MM.1S (cell line): ENCODE results near the gene DOLPP1.

ENCODE experiments used
- DNase-seq: peaks from one replicate; pipeline ENCODE4 v3.0.0-alpha.2; 2015
- H2AFZ ChIP-seq: fragments of 300-600 bp; sonication (generic); 2 replicates; pipeline ENCODE4 v1.6.0; 2016; ENCODE audit warnings: antibody characterized with exemption, low read length
- H3F3A ChIP-seq: fragments of 300-600 bp; sonication (generic); 2 replicates; pipeline ENCODE4 v1.6.1; 2016; ENCODE audit warnings: mild to moderate bottlenecking, antibody characterized with exemption, low read length, moderate library complexity, mixed read lengths; ENCODE audit not compliant: insufficient read depth
- H3K27ac ChIP-seq: fragments of 300-600 bp; sonication (generic); 2 replicates; pipeline ENCODE4 v1.5.1; 2016; ENCODE audit warnings: mild to moderate bottlenecking, low read length
- H3K27me3 ChIP-seq: fragments of 300-600 bp; sonication (generic); replicated peaks from 2 replicates; pipeline ENCODE4 v1.6.0; 2016; ENCODE audit warnings: low read length; ENCODE audit not compliant: insufficient read depth
- H3K36me3 ChIP-seq: fragments of 300-600 bp; sonication (generic); replicated peaks from 2 replicates; pipeline ENCODE4 v1.6.1; 2016; ENCODE audit warnings: mild to moderate bottlenecking, low read length, mixed read lengths; ENCODE audit not compliant: insufficient read depth
- H3K4me1 ChIP-seq: fragments of 300-600 bp; sonication (generic); 2 replicates; pipeline ENCODE4 v1.6.1; 2016; ENCODE audit warnings: low read length, mixed read lengths
- H3K4me2 ChIP-seq: fragments of 300-600 bp; sonication (generic); 2 replicates; pipeline ENCODE4 v1.6.0; 2016; ENCODE audit warnings: low read depth, low read length
- H3K4me3 ChIP-seq: fragments of 300-600 bp; sonication (generic); 2 replicates; pipeline ENCODE4 v1.5.1; 2016; ENCODE audit warnings: low read length, mixed read lengths
- H3K79me2 ChIP-seq: fragments of 300-600 bp; sonication (generic); 2 replicates; pipeline ENCODE4 v1.6.1; 2016; ENCODE audit warnings: mixed run types, low read length, mixed read lengths
- H3K9ac ChIP-seq: fragments of 300-600 bp; sonication (generic); 2 replicates; pipeline ENCODE4 v1.6.1; 2016; ENCODE audit warnings: low read length, mixed read lengths
- H3K9me2 ChIP-seq: fragments of 300-600 bp; sonication (generic); replicated peaks from 2 replicates; pipeline ENCODE4 v1.6.1; 2016; ENCODE audit warnings: mild to moderate bottlenecking, low read length, mixed read lengths; ENCODE audit not compliant: insufficient read depth
- H3K9me3 ChIP-seq: fragments of 300-600 bp; sonication (generic); replicated peaks from 2 replicates; pipeline ENCODE4 v1.6.1; 2016; ENCODE audit warnings: mild to moderate bottlenecking, low read length, mixed read lengths; ENCODE audit not compliant: insufficient read depth
- H4K20me1 ChIP-seq: fragments of 300-600 bp; sonication (generic); 2 replicates; pipeline ENCODE4 v1.6.1; 2016; ENCODE audit warnings: mild to moderate bottlenecking, low read length, moderate library complexity, mixed read lengths; ENCODE audit not compliant: insufficient read depth
- EZH2 ChIP-seq: fragments of 300-600 bp; sonication (generic); optimal IDR thresholded peaks from 2 replicates; pipeline ENCODE3; 2017; ENCODE audit warnings: low read depth, mild to moderate bottlenecking, antibody characterized with exemption, low read length, mixed read lengths
- EZH2phosphoT487 ChIP-seq: fragments of 300-600 bp; sonication (generic); IDR thresholded peaks from 2 replicates; pipeline ENCODE4 v1.6.1; 2018; ENCODE audit warnings: antibody characterized with exemption, low read length
- TF ChIP-seq, protein P1 (sequence below): fragments of 300-600 bp; sonication (generic); IDR thresholded peaks from 2 replicates; pipeline ENCODE4 v1.5.1; 2016; ENCODE audit warnings: antibody characterized with exemption, low read length, mixed read lengths

Gene DOLPP1

DNA sequence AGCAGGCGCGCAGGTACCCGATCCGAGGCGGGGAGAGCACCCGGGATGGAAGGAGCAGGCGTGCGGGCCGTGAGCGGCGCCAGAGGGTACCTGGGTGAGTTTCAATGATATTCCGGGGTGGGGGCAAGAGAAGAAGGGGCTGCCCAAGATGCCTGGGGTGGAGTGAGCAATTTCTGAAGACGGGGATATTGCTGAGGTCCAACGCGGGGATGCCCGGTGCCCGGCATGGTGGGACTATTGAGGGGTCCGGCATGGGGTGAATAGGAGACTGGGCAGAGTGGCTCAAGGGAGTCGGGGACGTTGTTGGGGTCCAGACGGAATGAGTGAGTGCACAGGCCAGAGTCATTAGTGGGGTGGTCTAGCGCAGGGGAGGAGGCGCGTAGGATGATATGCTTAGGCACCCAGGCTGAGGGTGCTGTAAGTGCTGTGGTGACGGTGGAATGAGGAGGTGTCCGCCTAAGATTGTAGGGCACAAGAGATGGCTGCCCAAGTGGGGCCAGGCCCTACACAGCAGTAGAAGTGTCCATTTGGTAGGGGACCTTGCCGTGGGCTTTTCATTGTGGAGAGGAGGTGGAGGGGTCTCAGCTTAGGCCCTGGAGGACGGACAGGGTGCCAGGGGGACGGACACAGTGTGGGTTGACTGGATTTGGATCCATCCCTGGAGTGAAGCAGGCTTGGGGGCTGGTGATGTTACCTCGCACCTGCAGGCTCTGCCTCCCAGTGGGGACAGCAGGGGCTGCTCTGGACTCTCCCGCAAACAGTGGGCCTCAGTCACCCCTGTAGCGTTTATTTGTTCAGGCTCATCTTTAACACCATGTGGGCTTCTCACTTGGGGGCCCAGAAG lies 43.8 kb upstream of the DOLPP1 start:
- DNase-seq, result no peak
- no peaks in the 10 kb centered on the region for H3K9me2 ChIP-seq
- H3K36me3 ChIP-seq, result 0 out of 2 replicates have a peak, but pooled peaks cover 1% of the 10 kb centered on the region
- H3K4me3 ChIP-seq, result peak overlapping the region; percentile 98
- peak overlapping the region; percentile 92 for H3K4me2 ChIP-seq
- H3K79me2 ChIP-seq, result peaks cover 34% of the 10 kb centered on the region
- peak overlapping the region; percentile 81 for H3K9ac ChIP-seq
- no peaks in the 10 kb centered on the region for H3K9me3 ChIP-seq
- no peak overlapping the region; the same call in 1 of the 2 replicates for H3K27ac ChIP-seq
- H3K4me1 ChIP-seq, result peaks cover 14% of the 10 kb centered on the region
- no peaks in the 10 kb centered on the region for H3K27me3 ChIP-seq
- no peaks in the 10 kb centered on the region for H4K20me1 ChIP-seq
- H2AFZ ChIP-seq, result peak overlapping the region; percentile 97
- TF ChIP-seq, protein P1, sequence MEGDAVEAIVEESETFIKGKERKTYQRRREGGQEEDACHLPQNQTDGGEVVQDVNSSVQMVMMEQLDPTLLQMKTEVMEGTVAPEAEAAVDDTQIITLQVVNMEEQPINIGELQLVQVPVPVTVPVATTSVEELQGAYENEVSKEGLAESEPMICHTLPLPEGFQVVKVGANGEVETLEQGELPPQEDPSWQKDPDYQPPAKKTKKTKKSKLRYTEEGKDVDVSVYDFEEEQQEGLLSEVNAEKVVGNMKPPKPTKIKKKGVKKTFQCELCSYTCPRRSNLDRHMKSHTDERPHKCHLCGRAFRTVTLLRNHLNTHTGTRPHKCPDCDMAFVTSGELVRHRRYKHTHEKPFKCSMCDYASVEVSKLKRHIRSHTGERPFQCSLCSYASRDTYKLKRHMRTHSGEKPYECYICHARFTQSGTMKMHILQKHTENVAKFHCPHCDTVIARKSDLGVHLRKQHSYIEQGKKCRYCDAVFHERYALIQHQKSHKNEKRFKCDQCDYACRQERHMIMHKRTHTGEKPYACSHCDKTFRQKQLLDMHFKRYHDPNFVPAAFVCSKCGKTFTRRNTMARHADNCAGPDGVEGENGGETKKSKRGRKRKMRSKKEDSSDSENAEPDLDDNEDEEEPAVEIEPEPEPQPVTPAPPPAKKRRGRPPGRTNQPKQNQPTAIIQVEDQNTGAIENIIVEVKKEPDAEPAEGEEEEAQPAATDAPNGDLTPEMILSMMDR, result no peak
- TF ChIP-seq EZH2phosphoT487, result no peak
- TF ChIP-seq EZH2, result no peak
- peaks cover 5% of the 10 kb centered on the region; the same call in 1 of the 2 replicates for H3F3A ChIP-seq

DNA sequence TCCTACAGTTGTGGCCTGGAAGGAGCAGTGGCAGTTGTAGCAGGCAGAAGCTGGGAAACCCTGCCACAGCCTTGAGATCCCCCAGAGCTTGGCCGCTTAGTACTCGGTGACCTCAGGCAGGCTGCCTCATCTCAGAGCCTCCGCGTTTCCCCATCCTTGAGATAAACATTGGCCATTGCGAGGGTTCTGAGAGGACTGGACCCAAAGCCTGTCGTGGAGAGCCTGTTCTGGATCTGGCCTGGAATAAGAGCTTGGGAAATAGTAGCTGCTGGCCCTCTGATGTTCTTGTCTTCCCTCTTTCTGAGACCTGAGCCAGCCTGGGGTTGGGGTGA lies 43.2 kb upstream of the DOLPP1 start:
- Histone ChIP-seq H3F3A (peaks cover 5% of the 10 kb centered on the region; the same call in 1 of the 2 replicates), H4K20me1 (no peaks in the 10 kb centered on the region), H3K4me3 (peak overlapping the region; percentile 98), H3K27me3 (no peaks in the 10 kb centered on the region), H3K79me2 (peaks cover 34% of the 10 kb centered on the region), H3K27ac (no peak overlapping the region), H3K36me3 (0 out of 2 replicates have a peak, but pooled peaks cover 4% of the 10 kb centered on the region), H3K9ac (peak overlapping the region; percentile 81; the same call in 1 of the 2 replicates), H2AFZ (no peak overlapping the region), H3K9me3 (no peaks in the 10 kb centered on the region), H3K4me1 (peaks cover 14% of the 10 kb centered on the region), H3K4me2 (peak overlapping the region; percentile 92), H3K9me2 (no peaks in the 10 kb centered on the region)
- TF ChIP-seq, protein P1, result no peak
- no peak for TF ChIP-seq EZH2phosphoT487
- no peak for TF ChIP-seq EZH2
- DNase-seq, result no peak

DNA sequence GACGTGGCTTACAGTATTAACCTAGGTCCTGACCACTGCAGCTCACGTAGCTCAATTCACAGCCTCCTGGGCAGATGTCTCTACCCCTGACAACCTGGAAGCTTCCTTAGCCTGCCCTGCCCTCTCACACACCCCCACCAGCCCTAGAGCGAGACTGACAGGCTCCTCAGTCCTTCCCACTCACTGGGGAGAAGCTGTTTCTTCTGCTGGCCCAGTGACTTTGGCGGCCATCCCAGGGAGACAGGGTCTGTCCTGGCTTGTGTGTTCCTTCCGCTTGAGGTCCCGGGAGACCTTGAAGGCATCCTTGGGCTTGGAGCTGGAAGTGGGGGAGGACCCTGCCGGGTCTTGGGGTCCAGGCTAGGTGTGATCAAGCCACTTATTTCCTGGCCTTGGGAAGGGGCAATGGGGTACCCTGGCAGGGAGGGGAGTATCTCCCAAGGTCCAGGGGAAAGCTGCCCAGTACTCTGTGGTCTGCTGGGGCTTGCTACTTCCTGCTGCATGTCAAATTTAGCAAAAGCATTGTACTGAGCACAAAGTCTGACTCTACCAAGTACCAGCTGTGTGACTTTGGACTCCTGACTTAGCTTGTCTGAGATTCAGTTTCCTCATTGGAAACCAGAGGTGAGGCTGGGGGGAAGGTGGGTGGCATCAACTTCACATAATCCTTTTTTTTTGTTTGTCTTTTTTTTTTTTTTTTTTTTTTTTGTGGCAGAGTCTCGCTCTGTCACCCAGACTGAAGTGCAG lies 42.6 kb upstream of the DOLPP1 start:
- Histone ChIP-seq H3K4me1 (peaks cover 14% of the 10 kb centered on the region), H4K20me1 (no peaks in the 10 kb centered on the region), H3K9me3 (no peaks in the 10 kb centered on the region), H3K27ac (no peak overlapping the region), H3K36me3 (0 out of 2 replicates have a peak, but pooled peaks cover 4% of the 10 kb centered on the region), H3F3A (peaks cover 5% of the 10 kb centered on the region; the same call in 1 of the 2 replicates), H3K9ac (no peak overlapping the region), H3K27me3 (no peaks in the 10 kb centered on the region), H3K4me2 (peak overlapping the region; percentile 92), H3K9me2 (no peaks in the 10 kb centered on the region), H2AFZ (no peak overlapping the region), H3K79me2 (peaks cover 34% of the 10 kb centered on the region), H3K4me3 (no peak overlapping the region)
- no peak for DNase-seq
- TF ChIP-seq, protein P1, result no peak
- no peak for TF ChIP-seq EZH2
- no peak for TF ChIP-seq EZH2phosphoT487
